ENCODE measurements around the gene TARS1. TPM values are rescaled to one million over a fixed set of nuclear protein-coding genes. Genes with fewer than 3 reads are reported as not detected.

The TARS1 gene
- total RNA-seq (10 to 100 TPM; 31.3 to 32.0 TPM), total RNA-seq (47.6 to 1,059 (median 122) reads per million in 172 experiments)
- polyA plus RNA-seq (2013, experiment 1 of 2), result 39.9 TPM
- polyA plus RNA-seq (2013, experiment 2 of 2), result 45.1 TPM

- Mint-ChIP-seq H3K27me3 (no peaks in the 10 kb centered on the region), H3K36me3 (ENCODE audit: low read depth) (peaks cover 14% of the 10 kb centered on the region), H3K27ac (no peak within 1 kb of the TSS), H3K9me3 (no peaks in the 10 kb centered on the region), H3K4me1 (ENCODE audit: low read depth) (peaks cover 25% of the 10 kb centered on the region), H3K4me3 (no peak within 1 kb of the TSS)
- ChIA-PET POLR2A (interaction anchor here (1.4 to 1.8 kb wide), 2 partner anchors 20 to 1489 kb away, joined by 3 to 6 read pairs; partner anchors contain the start of gene DNAJC21), CTCF (no interaction called here)
- intact Hi-C loops (cut with DNase I, micrococcal nuclease), result loop anchor here (2.0 to 5.0 kb wide), 5 partner anchors 568 to 1908 kb away; partner anchors contain the start of genes AMACR (in 1 of the 2), C5orf22 (in 1 of the 2), DROSHA (in 1 of the 2) and ZFR (in 1 of the 2)
- Histone ChIP-seq H3K4me3 (ENCODE audit: low read length) (peak within 1 kb of the TSS; percentile 86), H3K27ac (ENCODE audit: low read depth in 1 of 2, low read length in 2 of 2) (peak within 1 kb of the TSS; percentile 65 to 73), H3K9me3 (ENCODE audit: control insufficient read depth in 1 of 2, insufficient read depth in 1 of 2, low read length in 2 of 2) (no peaks in the 10 kb centered on the region), H3K36me3 (ENCODE audit: insufficient read depth, low read length) (peaks cover 14% of the 10 kb centered on the region), H3K27me3 (ENCODE audit: control insufficient read depth in 1 of 2, insufficient read depth in 2 of 2, low read length in 2 of 2) (no peaks in the 10 kb centered on the region), H3K4me1 (ENCODE audit: insufficient read depth, low read length) (peaks cover 22% of the 10 kb centered on the region)
- DNase-seq (peak; percentile 79 to 97 (median 88)), ATAC-seq (ENCODE audit: poor library complexity) (peak; percentile 92)
- TF ChIP-seq, protein P1, sequence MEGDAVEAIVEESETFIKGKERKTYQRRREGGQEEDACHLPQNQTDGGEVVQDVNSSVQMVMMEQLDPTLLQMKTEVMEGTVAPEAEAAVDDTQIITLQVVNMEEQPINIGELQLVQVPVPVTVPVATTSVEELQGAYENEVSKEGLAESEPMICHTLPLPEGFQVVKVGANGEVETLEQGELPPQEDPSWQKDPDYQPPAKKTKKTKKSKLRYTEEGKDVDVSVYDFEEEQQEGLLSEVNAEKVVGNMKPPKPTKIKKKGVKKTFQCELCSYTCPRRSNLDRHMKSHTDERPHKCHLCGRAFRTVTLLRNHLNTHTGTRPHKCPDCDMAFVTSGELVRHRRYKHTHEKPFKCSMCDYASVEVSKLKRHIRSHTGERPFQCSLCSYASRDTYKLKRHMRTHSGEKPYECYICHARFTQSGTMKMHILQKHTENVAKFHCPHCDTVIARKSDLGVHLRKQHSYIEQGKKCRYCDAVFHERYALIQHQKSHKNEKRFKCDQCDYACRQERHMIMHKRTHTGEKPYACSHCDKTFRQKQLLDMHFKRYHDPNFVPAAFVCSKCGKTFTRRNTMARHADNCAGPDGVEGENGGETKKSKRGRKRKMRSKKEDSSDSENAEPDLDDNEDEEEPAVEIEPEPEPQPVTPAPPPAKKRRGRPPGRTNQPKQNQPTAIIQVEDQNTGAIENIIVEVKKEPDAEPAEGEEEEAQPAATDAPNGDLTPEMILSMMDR (IDR thresholded peaks at IDR 0.05), result no peak
Measured at GRCh38 chr5:33440482-33441240, at the start of gene TARS1. Gene TARS1 (plus strand): TSS chr5:33440965. CDS start chr5:33441087, 122 bp downstream.

- DNase-seq, result no peak
- no peak overlapping the region for H3K4me3 Mint-ChIP-seq
- no peaks in the 10 kb centered on the region for H3K27me3 ChIP-seq (ENCODE audit: control insufficient read depth in 1 of 2, insufficient read depth in 2 of 2, low read length in 2 of 2)
- peaks cover 5% of the 10 kb centered on the region for H3K9me3 Mint-ChIP-seq
- no peaks in the 10 kb centered on the region for H3K4me1 ChIP-seq (ENCODE audit: insufficient read depth, low read length)
- ChIA-PET CTCF (no interaction called here), POLR2A (no interaction called here)
- H3K36me3 ChIP-seq (ENCODE audit: insufficient read depth, low read length), result no peaks in the 10 kb centered on the region
- TF ChIP-seq, protein P1 (IDR thresholded peaks at IDR 0.05), result no peak
- H3K4me3 ChIP-seq (ENCODE audit: low read length), result no peak overlapping the region
- H3K36me3 Mint-ChIP-seq (ENCODE audit: low read depth), result no peaks in the 10 kb centered on the region
- no peaks in the 10 kb centered on the region for H3K27me3 Mint-ChIP-seq
- H3K9me3 ChIP-seq (ENCODE audit: control insufficient read depth in 1 of 2, insufficient read depth in 1 of 2, low read length in 2 of 2), result no peaks in the 10 kb centered on the region
- no peak overlapping the region for H3K27ac Mint-ChIP-seq
- no peak for ATAC-seq (ENCODE audit: poor library complexity)
- H3K27ac ChIP-seq (ENCODE audit: low read depth in 1 of 2, low read length in 2 of 2), result no peak overlapping the region
- H3K4me1 Mint-ChIP-seq (ENCODE audit: low read depth), result no peaks in the 10 kb centered on the region
- intact Hi-C loops (cut with DNase I, micrococcal nuclease), result no loop called here
Measured at GRCh38 chr5:33398501-33398900, 42.3 kb upstream of the TARS1 start.

DNA sequence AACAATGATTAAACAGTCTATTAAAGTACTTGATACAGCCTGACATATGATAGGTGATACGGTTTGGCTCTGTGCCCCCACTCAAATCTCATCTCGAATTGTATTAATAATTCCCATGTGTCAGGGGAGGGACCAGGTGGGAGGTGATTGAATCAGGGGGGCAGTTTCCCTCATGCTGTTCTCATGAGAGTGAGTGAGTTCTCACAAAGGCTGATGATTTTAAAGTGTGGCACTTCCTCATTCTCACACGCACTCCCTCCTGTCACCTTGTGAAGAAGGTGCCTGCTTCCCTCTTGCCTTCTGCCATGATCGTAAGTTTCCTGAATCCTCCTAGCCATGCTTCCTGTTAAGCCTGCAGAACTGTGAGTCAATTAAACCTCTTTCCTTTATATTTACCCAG lies 40.1 kb upstream of the TARS1 start:
- no peaks in the 10 kb centered on the region for H3K9me3 ChIP-seq (ENCODE audit: control insufficient read depth in 1 of 2, insufficient read depth in 1 of 2, low read length in 2 of 2)
- no peak overlapping the region for H3K27ac ChIP-seq (ENCODE audit: low read depth in 1 of 2, low read length in 2 of 2)
- no peak for ATAC-seq (ENCODE audit: poor library complexity)
- Mint-ChIP-seq H3K36me3 (ENCODE audit: low read depth) (no peaks in the 10 kb centered on the region), H3K4me3 (no peak overlapping the region), H3K27ac (no peak overlapping the region), H3K9me3 (no peaks in the 10 kb centered on the region), H3K27me3 (no peaks in the 10 kb centered on the region), H3K4me1 (ENCODE audit: low read depth) (no peaks in the 10 kb centered on the region)
- no peaks in the 10 kb centered on the region for H3K27me3 ChIP-seq (ENCODE audit: control insufficient read depth in 1 of 2, insufficient read depth in 2 of 2, low read length in 2 of 2)
- TF ChIP-seq, protein P1 (IDR thresholded peaks at IDR 0.05), result no peak
- H3K4me3 ChIP-seq (ENCODE audit: low read length), result no peak overlapping the region
- intact Hi-C loops (cut with DNase I, micrococcal nuclease), result no loop called here
- ChIA-PET CTCF (no interaction called here), POLR2A (no interaction called here)
- H3K4me1 ChIP-seq (ENCODE audit: insufficient read depth, low read length), result no peaks in the 10 kb centered on the region
- no peaks in the 10 kb centered on the region for H3K36me3 ChIP-seq (ENCODE audit: insufficient read depth, low read length)
- no peak for DNase-seq

Data from CD4-positive, alpha-beta T cell (primary cell).